ENCODE results near the gene AP1AR.

The AP1AR gene

DNA sequence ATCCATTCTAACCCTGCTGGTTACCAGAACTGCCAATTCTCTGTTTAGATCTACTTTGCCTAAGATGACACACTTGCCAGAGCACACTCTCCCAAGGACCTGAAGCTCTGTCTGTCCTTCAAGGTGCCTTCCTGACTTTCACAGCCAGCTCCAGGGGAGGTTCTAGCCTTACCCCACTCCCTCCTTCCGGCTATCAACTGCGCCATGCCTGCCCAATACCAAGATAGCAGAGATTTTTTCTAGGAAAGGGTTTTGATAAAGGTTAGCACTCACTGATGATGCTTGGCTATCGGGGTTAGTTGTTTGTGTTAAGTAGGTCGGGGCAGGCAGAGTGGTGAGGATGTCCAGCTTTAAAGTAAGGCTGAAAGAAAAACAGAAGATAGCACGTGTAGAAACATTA is 79.9 kb downstream of the AP1AR start:
- in situ Hi-C loops (cut with HindIII; ENCODE audit: low pct_ligation_motif_present, low sequenced_read_pairs), result no loop called here
- DNase-seq, result no peak
- no peaks in the 10 kb centered on the region for H3K36me3 ChIP-seq (replicated peaks)
- TF ChIP-seq, protein P1, sequence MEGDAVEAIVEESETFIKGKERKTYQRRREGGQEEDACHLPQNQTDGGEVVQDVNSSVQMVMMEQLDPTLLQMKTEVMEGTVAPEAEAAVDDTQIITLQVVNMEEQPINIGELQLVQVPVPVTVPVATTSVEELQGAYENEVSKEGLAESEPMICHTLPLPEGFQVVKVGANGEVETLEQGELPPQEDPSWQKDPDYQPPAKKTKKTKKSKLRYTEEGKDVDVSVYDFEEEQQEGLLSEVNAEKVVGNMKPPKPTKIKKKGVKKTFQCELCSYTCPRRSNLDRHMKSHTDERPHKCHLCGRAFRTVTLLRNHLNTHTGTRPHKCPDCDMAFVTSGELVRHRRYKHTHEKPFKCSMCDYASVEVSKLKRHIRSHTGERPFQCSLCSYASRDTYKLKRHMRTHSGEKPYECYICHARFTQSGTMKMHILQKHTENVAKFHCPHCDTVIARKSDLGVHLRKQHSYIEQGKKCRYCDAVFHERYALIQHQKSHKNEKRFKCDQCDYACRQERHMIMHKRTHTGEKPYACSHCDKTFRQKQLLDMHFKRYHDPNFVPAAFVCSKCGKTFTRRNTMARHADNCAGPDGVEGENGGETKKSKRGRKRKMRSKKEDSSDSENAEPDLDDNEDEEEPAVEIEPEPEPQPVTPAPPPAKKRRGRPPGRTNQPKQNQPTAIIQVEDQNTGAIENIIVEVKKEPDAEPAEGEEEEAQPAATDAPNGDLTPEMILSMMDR (IDR thresholded peaks at IDR 0.05; ENCODE audit: low read depth, low read length, missing control alignments), result no peak
- no peaks in the 10 kb centered on the region for H3K27me3 ChIP-seq (replicated peaks)
- H3K4me3 ChIP-seq (ENCODE audit: low read depth, low read length), result no peak overlapping the region
- no peak overlapping the region for H3K27ac ChIP-seq

DNA sequence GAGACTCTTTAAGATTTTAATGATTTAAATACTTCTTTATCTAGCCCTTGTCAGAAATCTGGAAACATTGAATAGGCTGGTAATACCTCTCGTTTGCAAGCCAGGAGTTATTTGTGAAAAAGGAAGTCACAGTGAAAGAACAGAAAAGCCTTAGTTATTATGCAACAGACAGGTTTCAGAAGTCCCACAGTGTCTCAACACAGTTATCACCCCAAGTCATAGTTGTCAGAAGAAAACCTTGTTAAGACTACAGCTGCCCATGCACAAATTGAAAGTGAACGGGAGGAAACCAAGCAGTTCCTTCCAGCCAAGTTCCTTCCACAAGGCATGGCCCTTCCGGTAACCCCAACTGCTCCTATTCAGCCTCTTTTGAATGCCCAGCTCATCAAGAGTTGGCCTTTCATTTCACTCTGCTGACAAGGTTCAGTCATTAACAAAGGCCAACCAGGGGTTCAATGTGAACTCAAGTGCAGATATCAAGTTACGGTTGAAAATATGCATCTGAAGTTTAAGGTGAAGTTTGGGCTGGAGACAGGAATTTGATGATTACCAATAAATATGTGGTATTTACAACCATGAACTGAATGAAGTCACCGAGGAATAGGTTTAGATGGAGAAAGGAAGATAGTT is 81.1 kb downstream of the AP1AR start:
- H3K27ac ChIP-seq, result no peak overlapping the region
- TF ChIP-seq, protein P1 (IDR thresholded peaks at IDR 0.05; ENCODE audit: low read depth, low read length, missing control alignments), result no peak
- DNase-seq, result no peak
- in situ Hi-C loops (cut with HindIII; ENCODE audit: low pct_ligation_motif_present, low sequenced_read_pairs), result no loop called here
- no peaks in the 10 kb centered on the region for H3K36me3 ChIP-seq (replicated peaks)
- no peak overlapping the region for H3K4me3 ChIP-seq (ENCODE audit: low read depth, low read length)
- no peaks in the 10 kb centered on the region for H3K27me3 ChIP-seq (replicated peaks)

- Histone ChIP-seq H3K27me3 (replicated peaks) (no peaks in the 10 kb centered on the region), H3K36me3 (replicated peaks) (no peaks in the 10 kb centered on the region), H3K27ac (no peak overlapping the region), H3K4me3 (ENCODE audit: low read depth, low read length) (no peak overlapping the region)
- DNase-seq, result no peak
- TF ChIP-seq, protein P1 (IDR thresholded peaks at IDR 0.05; ENCODE audit: low read depth, low read length, missing control alignments), result no peak
- in situ Hi-C loops (cut with HindIII; ENCODE audit: low pct_ligation_motif_present, low sequenced_read_pairs), result no loop called here
Observed at GRCh38 chr4:112315446-112315845, 83.9 kb downstream of the AP1AR start.

- no peaks in the 10 kb centered on the region for H3K36me3 ChIP-seq (replicated peaks)
- H3K27ac ChIP-seq, result no peak overlapping the region
- no peak overlapping the region for H3K4me3 ChIP-seq (ENCODE audit: low read depth, low read length)
- in situ Hi-C loops (cut with HindIII; ENCODE audit: low pct_ligation_motif_present, low sequenced_read_pairs), result no loop called here
- no peak for DNase-seq
- H3K27me3 ChIP-seq (replicated peaks), result no peaks in the 10 kb centered on the region
- TF ChIP-seq, protein P1 (IDR thresholded peaks at IDR 0.05; ENCODE audit: low read depth, low read length, missing control alignments), result no peak
Observed at GRCh38 chr4:112316360-112316759, 84.8 kb downstream of the AP1AR start.

GRCh38 chr4:112318239-112319142 is 86.9 kb downstream of the AP1AR start:
- Histone ChIP-seq H3K27me3 (replicated peaks) (no peaks in the 10 kb centered on the region), H3K4me3 (ENCODE audit: low read depth, low read length) (no peak overlapping the region), H3K27ac (no peak overlapping the region), H3K36me3 (replicated peaks) (no peaks in the 10 kb centered on the region)
- TF ChIP-seq, protein P1 (IDR thresholded peaks at IDR 0.05; ENCODE audit: low read depth, low read length, missing control alignments), result no peak
- in situ Hi-C loops (cut with HindIII; ENCODE audit: low pct_ligation_motif_present, low sequenced_read_pairs), result no loop called here
- DNase-seq, result no peak
